ENCODE data around the gene KIF1B.
"Not testable (repeated sequence)": the region's sequence is repeated elsewhere in the genome, so short reads cannot be mapped to it uniquely, and the experiment has no call there.

- TF ChIP-seq POLR2A, CTCF, EP300 (IDR thresholded peaks at IDR 0.05): not testable (repeated sequence)
Measured at GRCh38 chr1:10251325-10252108, 41.1 kb downstream of the KIF1B start.
